DOHH2 (cell line): ENCODE data around the gene DNAH10.

Experiments used
- H3F3A ChIP-seq: fragments of 200-600 bp; sonication (generic), shearing (Covaris generic); 2 replicates; pipeline ENCODE4 v1.6.0; 2016; ENCODE audit warnings: antibody characterized with exemption, mild to moderate bottlenecking; ENCODE audit not compliant: control insufficient read depth, insufficient read depth
- H3K27ac ChIP-seq: fragments of 200-600 bp; sonication (generic); 2 replicates; pipeline ENCODE4 v1.5.1; 2014; ENCODE audit warnings: low read depth, mild to moderate bottlenecking, low read length, moderate library complexity
- H3K27me3 ChIP-seq: fragments of 200-600 bp; sonication (generic); 2 replicates; pipeline ENCODE4 v1.6.1; 2014; ENCODE audit warnings: mild to moderate bottlenecking, low read length, mixed read lengths; ENCODE audit not compliant: control insufficient read depth
- H3K36me3 ChIP-seq: fragments of 200-600 bp; sonication (generic); 2 replicates; pipeline ENCODE4 v1.6.1; 2014; ENCODE audit warnings: mild to moderate bottlenecking, low read length, moderate library complexity, mixed read lengths; ENCODE audit not compliant: control insufficient read depth
- H3K4me1 ChIP-seq: fragments of 200-600 bp; sonication (generic); 2 replicates; pipeline ENCODE4 v1.6.1; 2014; ENCODE audit warnings: mild to moderate bottlenecking, low read length, mixed read lengths; ENCODE audit not compliant: control insufficient read depth
- H3K4me2 ChIP-seq: fragments of 200-600 bp; sonication (generic); 2 replicates; pipeline ENCODE4 v1.6.0; 2014; ENCODE audit warnings: mild to moderate bottlenecking, low read length, moderate library complexity
- H3K4me3 ChIP-seq: fragments of 200-600 bp; sonication (generic); 2 replicates; pipeline ENCODE4 v1.5.1; 2014; ENCODE audit warnings: mild to moderate bottlenecking, low read length, mixed read lengths
- H3K79me2 ChIP-seq: fragments of 200-600 bp; sonication (generic); 2 replicates; pipeline ENCODE4 v1.6.1; 2014; ENCODE audit warnings: mild to moderate bottlenecking, low read length, mixed read lengths; ENCODE audit not compliant: control insufficient read depth
- H3K9me2 ChIP-seq: fragments of 200-600 bp; sonication (generic); replicated peaks from 2 replicates; pipeline ENCODE4 v1.6.1; 2014; ENCODE audit warnings: mild to moderate bottlenecking, low read length, mixed read lengths; ENCODE audit not compliant: control insufficient read depth
- H3K9me3 ChIP-seq: fragments of 200-600 bp; sonication (generic); 2 replicates; pipeline ENCODE4 v1.6.1; 2014; ENCODE audit warnings: antibody characterized with exemption, low read length, mixed read lengths; ENCODE audit not compliant: control insufficient read depth, insufficient read depth
- H4K20me1 ChIP-seq: fragments of 200-600 bp; sonication (generic); 2 replicates; pipeline ENCODE4 v1.6.0; 2014; ENCODE audit warnings: low read depth, mild to moderate bottlenecking, antibody characterized with exemption, low read length, moderate library complexity; ENCODE audit not compliant: control insufficient read depth, insufficient read depth
- EZH2phosphoT487 ChIP-seq: fragments of 200-600 bp; sonication (generic); IDR thresholded peaks from 2 replicates; pipeline ENCODE4 v1.6.1; 2017; ENCODE audit warnings: borderline replicate concordance, mild to moderate bottlenecking, antibody characterized with exemption, low read length, moderate library complexity, mixed read lengths
- TF ChIP-seq, protein P1 (sequence below): fragments of 200-600 bp; sonication (generic); IDR thresholded peaks from one replicate; pipeline ENCODE4 v1.5.1; 2014; ENCODE audit warnings: antibody characterized with exemption, mild to moderate bottlenecking, low read depth, low read length; ENCODE audit not compliant: poor library complexity, severe bottlenecking

The DNAH10 gene

DNA sequence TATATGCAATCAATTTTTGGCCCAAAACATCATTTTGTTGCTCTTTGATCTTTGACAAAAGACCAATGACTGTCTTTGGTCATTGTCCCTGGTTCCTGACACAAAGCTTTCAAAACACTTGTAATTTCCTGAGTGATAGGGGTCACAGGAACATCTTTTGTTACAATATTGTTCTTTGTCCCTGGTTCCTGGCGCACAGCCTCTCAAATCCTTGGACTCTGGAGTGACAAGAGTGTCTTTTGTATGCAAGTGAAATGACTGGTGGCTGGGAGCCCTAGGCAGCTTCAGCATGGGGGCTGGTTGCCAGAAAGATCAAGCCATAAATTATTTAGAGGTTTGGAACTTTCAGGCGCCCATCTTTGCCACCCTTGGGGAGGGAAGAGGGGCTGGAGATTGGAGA is 53.9 kb downstream of the DNAH10 start:
- Histone ChIP-seq H3K79me2 (no peaks in the 10 kb centered on the region), H3K4me1 (no peaks in the 10 kb centered on the region), H4K20me1 (no peaks in the 10 kb centered on the region), H3K9me3 (no peaks in the 10 kb centered on the region), H3K4me2 (no peak overlapping the region), H3K36me3 (no peaks in the 10 kb centered on the region), H3K4me3 (no peak overlapping the region), H3K27ac (no peak overlapping the region), H3F3A (no peaks in the 10 kb centered on the region), H3K9me2 (no peaks in the 10 kb centered on the region), H3K27me3 (no peaks in the 10 kb centered on the region; the same call in 1 of the 2 replicates)
- TF ChIP-seq, protein P1, sequence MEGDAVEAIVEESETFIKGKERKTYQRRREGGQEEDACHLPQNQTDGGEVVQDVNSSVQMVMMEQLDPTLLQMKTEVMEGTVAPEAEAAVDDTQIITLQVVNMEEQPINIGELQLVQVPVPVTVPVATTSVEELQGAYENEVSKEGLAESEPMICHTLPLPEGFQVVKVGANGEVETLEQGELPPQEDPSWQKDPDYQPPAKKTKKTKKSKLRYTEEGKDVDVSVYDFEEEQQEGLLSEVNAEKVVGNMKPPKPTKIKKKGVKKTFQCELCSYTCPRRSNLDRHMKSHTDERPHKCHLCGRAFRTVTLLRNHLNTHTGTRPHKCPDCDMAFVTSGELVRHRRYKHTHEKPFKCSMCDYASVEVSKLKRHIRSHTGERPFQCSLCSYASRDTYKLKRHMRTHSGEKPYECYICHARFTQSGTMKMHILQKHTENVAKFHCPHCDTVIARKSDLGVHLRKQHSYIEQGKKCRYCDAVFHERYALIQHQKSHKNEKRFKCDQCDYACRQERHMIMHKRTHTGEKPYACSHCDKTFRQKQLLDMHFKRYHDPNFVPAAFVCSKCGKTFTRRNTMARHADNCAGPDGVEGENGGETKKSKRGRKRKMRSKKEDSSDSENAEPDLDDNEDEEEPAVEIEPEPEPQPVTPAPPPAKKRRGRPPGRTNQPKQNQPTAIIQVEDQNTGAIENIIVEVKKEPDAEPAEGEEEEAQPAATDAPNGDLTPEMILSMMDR, result no peak
- TF ChIP-seq EZH2phosphoT487, result no peak

DNA sequence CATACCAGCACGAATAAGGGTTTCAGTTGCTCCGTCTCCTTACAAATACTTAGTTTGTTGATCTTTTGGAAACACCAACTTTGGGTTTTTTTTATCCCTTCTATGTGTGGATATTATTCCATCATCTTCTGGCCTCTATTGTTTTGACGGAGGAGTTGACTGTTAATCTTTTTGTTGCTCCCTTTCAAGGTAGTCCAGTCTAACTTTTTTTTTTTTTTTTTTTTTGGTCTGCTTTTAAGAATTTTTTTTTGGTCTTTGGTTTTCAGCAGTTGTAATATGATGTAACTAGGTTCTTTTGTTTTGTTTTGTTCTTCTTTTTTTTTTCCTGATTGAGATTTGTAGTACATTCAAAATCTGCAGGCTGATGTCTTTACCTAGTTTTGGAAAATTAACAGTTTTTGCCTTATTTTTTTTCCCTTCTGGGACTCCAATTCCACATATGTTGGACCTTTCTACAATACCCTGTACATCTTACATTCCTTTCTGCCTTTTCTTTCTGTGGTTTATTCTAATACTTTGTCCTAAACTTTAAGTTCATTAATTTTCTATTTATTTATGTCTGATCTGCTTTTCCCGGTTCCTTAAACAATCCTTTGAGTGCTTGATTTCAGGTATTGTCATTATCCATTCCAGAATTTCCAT is 54.9 kb downstream of the DNAH10 start:
- H3K9me2 ChIP-seq, result no peaks in the 10 kb centered on the region
- H3K4me3 ChIP-seq, result no peak overlapping the region
- H3F3A ChIP-seq, result no peaks in the 10 kb centered on the region
- no peaks in the 10 kb centered on the region for H3K79me2 ChIP-seq
- TF ChIP-seq, protein P1, result no peak
- no peak for TF ChIP-seq EZH2phosphoT487
- no peaks in the 10 kb centered on the region; the same call in 1 of the 2 replicates for H3K27me3 ChIP-seq
- no peak overlapping the region for H3K4me2 ChIP-seq
- no peaks in the 10 kb centered on the region for H3K9me3 ChIP-seq
- H3K4me1 ChIP-seq, result no peaks in the 10 kb centered on the region
- no peak overlapping the region for H3K27ac ChIP-seq
- H4K20me1 ChIP-seq, result no peaks in the 10 kb centered on the region; the same call in 1 of the 2 replicates
- no peaks in the 10 kb centered on the region for H3K36me3 ChIP-seq

DNA sequence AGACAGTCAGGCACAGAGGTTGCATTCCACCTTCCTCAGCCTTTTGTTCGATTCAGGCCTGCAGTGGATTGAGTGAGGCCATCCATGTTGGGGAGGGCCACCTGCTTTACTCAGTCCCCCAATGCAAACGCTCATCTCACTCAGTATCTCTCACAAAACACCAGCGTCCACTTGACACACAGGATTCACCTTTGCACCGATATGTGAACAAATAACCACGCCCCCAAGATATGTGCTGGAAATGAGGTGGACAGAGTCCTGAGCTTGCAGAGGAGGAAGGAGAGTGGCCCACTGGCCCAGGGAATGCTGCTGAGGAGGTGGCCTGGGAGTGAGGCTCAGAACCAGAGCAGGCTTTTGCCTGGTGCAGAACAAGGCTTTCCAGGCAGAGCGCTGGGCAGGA is 60.7 kb downstream of the DNAH10 start:
- Histone ChIP-seq H3K4me1 (no peaks in the 10 kb centered on the region), H3K79me2 (no peaks in the 10 kb centered on the region), H3K9me2 (no peaks in the 10 kb centered on the region), H3K9me3 (no peaks in the 10 kb centered on the region), H3K4me3 (no peak overlapping the region), H3K27ac (no peak overlapping the region), H4K20me1 (no peaks in the 10 kb centered on the region; the same call in 1 of the 2 replicates), H3K27me3 (0 out of 2 replicates have a peak, but pooled peaks cover 2% of the 10 kb centered on the region), H3F3A (no peaks in the 10 kb centered on the region), H3K4me2 (no peak overlapping the region), H3K36me3 (no peaks in the 10 kb centered on the region)
- TF ChIP-seq EZH2phosphoT487, result no peak
- TF ChIP-seq, protein P1, result no peak

DNA sequence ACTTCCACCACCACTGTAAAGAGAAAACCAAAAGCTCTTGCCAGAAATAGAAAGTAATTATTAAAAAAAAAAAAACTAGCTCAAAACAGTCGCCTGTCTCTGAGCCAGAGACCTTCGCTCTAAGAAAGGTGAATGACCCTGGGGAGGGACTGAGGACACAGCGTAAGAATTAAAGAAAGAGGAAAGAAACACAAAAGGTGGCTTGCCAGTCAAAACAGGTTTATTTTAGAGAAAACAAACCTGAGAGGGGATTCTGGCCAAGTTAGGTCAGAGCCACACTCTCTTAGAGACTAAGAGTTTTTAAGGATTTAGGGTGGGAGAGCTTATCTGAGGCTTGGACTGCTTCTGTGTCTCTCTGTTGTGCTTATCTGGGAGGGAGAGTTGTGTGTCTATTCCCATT is 66.0 kb downstream of the DNAH10 start:
- Histone ChIP-seq H3K4me1 (no peaks in the 10 kb centered on the region), H3F3A (no peaks in the 10 kb centered on the region), H3K36me3 (no peaks in the 10 kb centered on the region), H4K20me1 (no peaks in the 10 kb centered on the region), H3K27ac (no peak overlapping the region), H3K4me3 (no peak overlapping the region), H3K27me3 (0 out of 2 replicates have a peak, but pooled peaks cover 4% of the 10 kb centered on the region), H3K9me2 (no peaks in the 10 kb centered on the region), H3K4me2 (no peak overlapping the region), H3K79me2 (no peaks in the 10 kb centered on the region), H3K9me3 (no peaks in the 10 kb centered on the region)
- no peak for TF ChIP-seq EZH2phosphoT487
- TF ChIP-seq, protein P1, result no peak
